Peyer's patch (tissue), 4 donors: ENCODE results near the gene MLLT1. TPM values are rescaled to one million over a fixed set of nuclear protein-coding genes. Genes with fewer than 3 reads are reported as not detected.

Experiments used
- DNase-seq, 3 donors: peaks; one replicate each; pipeline ENCODE4 v3.0.0-alpha.2; 2017 to 2019
- H3K27ac ChIP-seq, 4 donors: fragments of 200-600 bp; sonication (generic); one replicate each; pipeline ENCODE4 v1.5.1; 2016 to 2019
- H3K27me3 ChIP-seq, 2 donors: fragments of 200-600 bp; sonication (generic); one replicate each; pipeline ENCODE4 v1.5.1; 2019
- H3K36me3 ChIP-seq, 3 donors: fragments of 200-600 bp; sonication (generic); one replicate each; pipeline ENCODE4 v1.5.1; 2016 to 2019
- H3K4me1 ChIP-seq, 4 donors: fragments of 200-600 bp; sonication (generic); one replicate each; pipeline ENCODE4 v1.5.1; 2016 to 2019
- H3K4me3 ChIP-seq, 4 donors: fragments of 200-600 bp; sonication (generic); 1 replicate in 3 of 4; 2 replicates in 1 of 4; pipeline ENCODE4 v1.5.1; 2016 to 2019; ENCODE audit warnings: mild to moderate bottlenecking in 1 of 4
- H3K9me3 ChIP-seq, 4 donors: fragments of 200-600 bp; sonication (generic); one replicate each; pipeline ENCODE4 v1.5.1; 2016 to 2019; ENCODE audit warnings: mild to moderate bottlenecking in 1 of 4
- POLR2A ChIP-seq, 2 donors: fragments of 450-650 bp; IDR thresholded peaks; one replicate each; pipeline ENCODE4 v1.5.1; 2017; ENCODE audit warnings: antibody characterized with exemption in 2 of 2, mild to moderate bottlenecking in 2 of 2, moderate library complexity in 2 of 2
- total RNA-seq, 4 donors: library from RNA; depleted of rRNA; stranded (reverse); fragments of >200 nt; gene quantifications; one replicate each; pipeline ENCODE4 v1.1.0, GENCODE V29; 2016
- TF ChIP-seq, protein P1 (sequence below), 6 experiments: fragments of 450-650 bp in 4 of 6; fragments of 200-600 bp in 2 of 6; sonication (generic) in 1 of 6; IDR thresholded peaks; one replicate each; pipeline ENCODE4 v1.5.1; 2017 to 2019; ENCODE audit warnings: antibody characterized with exemption in 6 of 6, mild to moderate bottlenecking in 3 of 6, moderate library complexity in 1 of 6

Gene MLLT1
- total RNA-seq, 4 donors from 2014 or later, result 9.5 to 24.8 (median 19.3) TPM

DNA sequence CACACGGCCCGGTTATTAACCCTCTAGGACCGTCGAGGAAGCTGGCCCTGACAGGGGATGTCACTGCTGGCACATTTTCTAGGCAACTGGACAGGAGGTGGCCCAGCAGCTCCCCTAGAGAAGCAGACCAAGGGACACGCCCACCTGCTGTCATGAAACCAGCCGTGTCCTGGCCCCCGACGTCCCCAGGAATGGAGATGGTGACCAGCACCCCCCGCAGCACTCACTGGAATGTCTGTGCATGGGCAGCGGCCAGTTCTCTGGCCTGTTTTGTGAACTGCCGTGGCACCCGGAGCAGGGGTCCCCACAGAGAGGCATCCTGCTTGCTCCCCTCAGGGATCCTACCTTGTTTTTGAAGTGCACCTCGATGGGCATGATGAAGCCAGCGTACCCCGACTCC, 17.9 kb downstream of the MLLT1 start:
- no peaks in the 10 kb centered on the region for H3K4me1 ChIP-seq
- no peak for DNase-seq
- H3K27ac ChIP-seq, result no peak overlapping the region
- no peaks in the 10 kb centered on the region for H3K27me3 ChIP-seq
- peaks cover 0 to 56% (median 0%) of the 10 kb centered on the region in 3 donors for H3K36me3 ChIP-seq
- H3K9me3 ChIP-seq, result no peaks in the 10 kb centered on the region
- TF ChIP-seq, protein P1, sequence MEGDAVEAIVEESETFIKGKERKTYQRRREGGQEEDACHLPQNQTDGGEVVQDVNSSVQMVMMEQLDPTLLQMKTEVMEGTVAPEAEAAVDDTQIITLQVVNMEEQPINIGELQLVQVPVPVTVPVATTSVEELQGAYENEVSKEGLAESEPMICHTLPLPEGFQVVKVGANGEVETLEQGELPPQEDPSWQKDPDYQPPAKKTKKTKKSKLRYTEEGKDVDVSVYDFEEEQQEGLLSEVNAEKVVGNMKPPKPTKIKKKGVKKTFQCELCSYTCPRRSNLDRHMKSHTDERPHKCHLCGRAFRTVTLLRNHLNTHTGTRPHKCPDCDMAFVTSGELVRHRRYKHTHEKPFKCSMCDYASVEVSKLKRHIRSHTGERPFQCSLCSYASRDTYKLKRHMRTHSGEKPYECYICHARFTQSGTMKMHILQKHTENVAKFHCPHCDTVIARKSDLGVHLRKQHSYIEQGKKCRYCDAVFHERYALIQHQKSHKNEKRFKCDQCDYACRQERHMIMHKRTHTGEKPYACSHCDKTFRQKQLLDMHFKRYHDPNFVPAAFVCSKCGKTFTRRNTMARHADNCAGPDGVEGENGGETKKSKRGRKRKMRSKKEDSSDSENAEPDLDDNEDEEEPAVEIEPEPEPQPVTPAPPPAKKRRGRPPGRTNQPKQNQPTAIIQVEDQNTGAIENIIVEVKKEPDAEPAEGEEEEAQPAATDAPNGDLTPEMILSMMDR (IDR thresholded peaks at IDR 0.05), result no peak
- no peak overlapping the region for H3K4me3 ChIP-seq

DNA sequence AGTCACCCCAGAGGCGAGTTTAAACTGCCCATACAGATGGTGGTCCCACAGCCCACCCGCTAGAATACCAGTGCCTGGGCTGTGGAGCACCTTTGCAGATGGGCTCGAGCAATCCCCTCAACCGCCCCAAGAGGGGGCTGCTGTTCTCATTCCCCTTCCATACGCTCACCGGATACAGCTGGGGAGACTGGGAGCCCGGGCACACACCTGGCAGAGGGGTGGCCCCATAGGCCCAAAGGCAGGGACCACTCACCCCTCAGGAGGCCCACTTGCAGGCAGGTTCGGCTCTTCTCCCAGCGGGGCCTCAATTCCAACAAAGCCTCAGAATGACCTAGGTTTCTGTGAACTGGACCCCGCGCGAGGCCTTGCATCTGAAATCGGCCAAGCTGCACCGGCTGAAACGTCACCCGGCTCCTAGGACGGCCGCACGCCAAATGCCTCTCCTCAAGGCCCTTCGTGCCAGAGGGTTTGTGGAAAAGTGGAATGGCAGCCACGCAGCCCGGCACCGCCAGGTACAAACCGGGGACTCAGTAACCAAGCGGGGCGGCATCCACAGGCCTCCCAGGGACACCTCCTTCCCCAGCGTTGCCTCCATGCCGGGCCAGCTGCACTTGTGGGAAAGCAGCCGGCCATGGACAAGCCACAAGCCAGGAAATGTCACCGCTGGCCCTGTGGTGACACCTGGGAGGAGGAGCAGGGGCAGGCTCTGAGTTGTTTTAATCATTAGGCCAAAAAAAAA, 18.7 kb downstream of the MLLT1 start:
- no peaks in the 10 kb centered on the region for H3K4me1 ChIP-seq
- TF ChIP-seq, protein P1 (IDR thresholded peaks at IDR 0.05), result peak in 4 of 6 experiments; percentile 25 to 38 (median 27)
- TF ChIP-seq POLR2A (IDR thresholded peaks at IDR 0.05), result no peak
- no peak for DNase-seq
- H3K9me3 ChIP-seq, result no peaks in the 10 kb centered on the region
- H3K27ac ChIP-seq, result no peak overlapping the region
- no peak overlapping the region for H3K4me3 ChIP-seq
- no peaks in the 10 kb centered on the region for H3K27me3 ChIP-seq
- peaks cover 0 to 51% (median 0%) of the 10 kb centered on the region in 3 donors for H3K36me3 ChIP-seq

DNA sequence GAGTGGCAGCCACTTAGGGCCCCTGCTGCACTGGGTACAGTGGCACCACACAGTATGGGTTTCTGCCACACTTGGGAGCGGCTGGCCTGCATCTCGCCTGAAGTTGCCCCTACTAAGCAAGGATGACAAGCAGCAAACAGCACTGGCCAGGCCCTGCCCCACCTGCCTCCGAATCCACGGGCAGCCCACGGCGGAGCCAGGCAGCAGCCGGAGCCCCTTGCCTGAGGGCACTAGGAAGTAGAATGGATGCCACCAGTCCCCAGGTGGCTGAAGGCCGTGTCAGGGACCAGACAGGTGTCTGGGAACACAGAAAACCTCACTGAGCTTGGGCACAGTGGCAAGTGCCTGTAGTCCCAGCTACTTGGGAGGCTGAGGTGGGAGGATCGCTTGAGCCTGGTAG, 19.4 kb downstream of the MLLT1 start:
- TF ChIP-seq, protein P1 (IDR thresholded peaks at IDR 0.05), result no peak
- no peak for TF ChIP-seq POLR2A (IDR thresholded peaks at IDR 0.05)
- peaks cover 0 to 51% (median 0%) of the 10 kb centered on the region in 3 donors for H3K36me3 ChIP-seq
- no peaks in the 10 kb centered on the region for H3K27me3 ChIP-seq
- H3K9me3 ChIP-seq, result no peaks in the 10 kb centered on the region
- no peak overlapping the region for H3K4me3 ChIP-seq
- no peak for DNase-seq
- H3K27ac ChIP-seq, result no peak overlapping the region
- H3K4me1 ChIP-seq, result no peaks in the 10 kb centered on the region

DNA sequence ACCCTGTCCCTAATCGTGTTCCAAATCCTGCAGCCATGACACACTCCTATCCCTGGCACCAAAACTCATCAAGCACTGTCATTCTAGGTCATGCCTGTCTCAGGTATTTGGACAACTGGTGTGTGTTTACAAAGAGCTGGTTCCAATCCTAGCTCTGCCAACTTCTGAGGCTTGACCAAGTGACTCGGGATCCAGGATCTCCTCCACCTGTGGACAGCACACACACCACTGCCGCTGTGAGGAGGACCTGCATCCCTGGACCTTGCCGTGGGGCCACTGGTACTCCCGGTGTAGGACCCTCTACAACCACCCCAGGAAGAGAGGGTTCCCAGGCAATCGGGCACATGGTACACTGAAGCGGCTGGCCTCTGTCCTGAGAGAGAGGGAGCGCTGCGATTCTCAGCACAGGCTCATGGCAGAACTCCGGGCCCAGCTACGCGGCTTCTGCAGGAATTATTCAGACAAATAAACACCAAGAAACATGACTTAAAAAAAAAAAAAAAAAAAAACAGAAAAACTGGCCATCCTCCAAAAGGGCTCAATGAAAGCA, 20.4 kb downstream of the MLLT1 start:
- Histone ChIP-seq H3K4me1 (no peaks in the 10 kb centered on the region), H3K36me3 (peaks cover 0 to 51% (median 0%) of the 10 kb centered on the region in 3 donors), H3K27me3 (no peaks in the 10 kb centered on the region), H3K9me3 (no peaks in the 10 kb centered on the region), H3K4me3 (no peak overlapping the region), H3K27ac (no peak overlapping the region)
- no peak for TF ChIP-seq POLR2A (IDR thresholded peaks at IDR 0.05)
- TF ChIP-seq, protein P1 (IDR thresholded peaks at IDR 0.05), result no peak
- DNase-seq, result no peak

DNA sequence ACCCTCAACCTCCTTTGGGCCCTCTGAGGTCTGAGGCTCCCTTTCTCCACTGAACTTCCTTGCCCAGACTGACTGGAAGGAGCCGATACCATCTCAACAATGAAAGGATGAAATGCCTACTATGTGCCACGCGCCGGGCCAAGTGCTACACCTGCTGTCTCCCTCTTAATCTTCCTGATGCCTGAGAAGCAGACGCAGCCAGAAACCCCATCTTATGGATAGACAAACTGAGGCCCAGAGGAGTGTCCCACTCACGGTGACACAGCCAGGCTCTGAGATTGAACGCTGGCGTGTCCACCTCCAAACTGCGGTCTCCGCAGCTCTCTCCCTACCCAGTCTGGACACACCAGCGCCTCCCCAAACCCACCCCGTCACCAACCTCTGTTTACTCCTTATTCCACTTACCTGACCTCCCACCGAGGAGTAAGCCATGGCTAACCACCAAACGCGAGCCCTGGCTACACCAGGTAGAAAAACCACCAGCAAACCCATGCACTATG, 20.9 kb downstream of the MLLT1 start:
- H3K9me3 ChIP-seq, result no peaks in the 10 kb centered on the region
- no peak overlapping the region for H3K4me3 ChIP-seq
- peaks cover 0 to 50% (median 0%) of the 10 kb centered on the region in 3 donors for H3K36me3 ChIP-seq
- no peak overlapping the region for H3K27ac ChIP-seq
- no peaks in the 10 kb centered on the region for H3K27me3 ChIP-seq
- no peak for DNase-seq
- TF ChIP-seq, protein P1 (IDR thresholded peaks at IDR 0.05), result no peak
- TF ChIP-seq POLR2A (IDR thresholded peaks at IDR 0.05), result no peak
- no peaks in the 10 kb centered on the region for H3K4me1 ChIP-seq
